HepG2 (cell line): Measurements from ENCODE around the gene CERT1.

Experiments used
- CTCF ChIP-seq: sonication (generic); formaldehyde crosslinking; IDR thresholded peaks from 2 replicates; pipeline ENCODE4 v1.5.0; 2020; ENCODE audit warnings: mild to moderate bottlenecking, missing genetic modification reagents, moderate library complexity
- MZF1 ChIP-seq: sonication (generic); formaldehyde crosslinking; IDR thresholded peaks from 2 replicates; pipeline ENCODE4 v1.8.1; 2023; ENCODE audit warnings: mild to moderate bottlenecking, missing genetic modification reagents, borderline replicate concordance
- PHF5A ChIP-seq: IDR thresholded peaks from one replicate; pipeline ENCODE4 v1.6.1; 2018; ENCODE audit warnings: low read depth, missing genetic modification reagents; ENCODE audit not compliant: unreplicated experiment
- SSRP1 ChIP-seq: IDR thresholded peaks from 2 replicates; pipeline ENCODE4 v1.6.1; 2016; ENCODE audit warnings: control low read depth

- no peak for TF ChIP-seq SSRP1 (CRISPR knock-in tag)
- no peak for TF ChIP-seq CTCF (CRISPR knock-in tag)
- no peak for TF ChIP-seq MZF1 (CRISPR knock-in tag)
- no peak for TF ChIP-seq PHF5A
Measured at GRCh38 chr5:75513841-75514240, 2.4 kb upstream of the CERT1 start.
